ENCODE measurements around the gene AFAP1.
A peak's percentile ranks its signal among the peaks of the same experiment; 100 is the strongest.

AFAP1 gene

DNA sequence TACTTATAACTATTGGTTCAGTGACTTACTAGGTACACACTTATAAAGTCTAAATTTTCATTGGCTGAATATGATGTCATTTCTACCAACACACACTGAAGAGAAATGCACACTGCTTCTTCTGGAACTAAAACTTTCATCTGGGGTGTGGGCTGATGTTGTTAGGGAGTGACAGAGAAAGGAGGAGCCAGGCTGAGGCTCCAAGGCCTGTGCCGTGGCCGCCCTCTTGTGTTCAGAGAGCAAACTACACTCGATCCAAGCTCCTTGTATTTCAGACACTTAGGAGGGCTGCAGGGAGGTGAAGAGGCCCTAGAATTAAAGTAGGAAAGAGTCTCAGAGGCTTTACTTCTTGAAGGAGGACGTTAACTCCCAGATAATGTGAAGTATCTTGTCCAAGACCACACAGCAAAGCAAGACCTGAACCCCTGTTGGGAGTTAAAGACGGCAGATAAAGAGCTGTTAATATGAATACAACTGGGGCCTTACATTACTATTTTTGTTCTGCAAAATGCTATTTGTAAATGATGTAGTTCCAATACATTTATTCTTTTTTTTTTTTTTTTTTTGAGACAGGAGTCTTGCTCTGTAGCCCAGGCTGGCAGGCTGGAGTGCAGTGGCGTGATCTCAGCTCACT lies 137.5 kb downstream of the AFAP1 start:
- DNase-seq (ENCODE audit: low spot score), result peak; percentile 84

DNA sequence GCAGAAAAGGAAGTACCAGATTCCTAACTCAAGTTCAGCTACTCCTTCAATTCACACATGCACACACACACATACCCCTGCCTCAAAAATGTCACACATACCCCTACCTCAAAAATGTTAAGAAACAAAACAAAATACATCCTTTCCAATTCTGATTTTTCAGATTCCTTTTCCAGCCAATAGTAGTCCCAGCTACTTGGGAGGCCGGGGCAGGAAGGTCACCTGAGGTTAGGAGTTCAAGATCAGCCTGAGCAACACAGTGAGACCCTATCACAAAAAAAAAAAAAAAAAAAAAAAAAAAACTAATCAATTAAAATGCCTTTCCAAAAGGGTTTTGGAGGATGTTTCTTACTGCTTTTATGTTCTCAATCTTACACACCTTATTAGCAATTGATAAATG lies 138.0 kb downstream of the AFAP1 start:
- no peak for DNase-seq (ENCODE audit: low spot score)

- DNase-seq (ENCODE audit: low spot score), result no peak
Observed at GRCh38 chr4:7801001-7801400, 138.7 kb downstream of the AFAP1 start.

DNA sequence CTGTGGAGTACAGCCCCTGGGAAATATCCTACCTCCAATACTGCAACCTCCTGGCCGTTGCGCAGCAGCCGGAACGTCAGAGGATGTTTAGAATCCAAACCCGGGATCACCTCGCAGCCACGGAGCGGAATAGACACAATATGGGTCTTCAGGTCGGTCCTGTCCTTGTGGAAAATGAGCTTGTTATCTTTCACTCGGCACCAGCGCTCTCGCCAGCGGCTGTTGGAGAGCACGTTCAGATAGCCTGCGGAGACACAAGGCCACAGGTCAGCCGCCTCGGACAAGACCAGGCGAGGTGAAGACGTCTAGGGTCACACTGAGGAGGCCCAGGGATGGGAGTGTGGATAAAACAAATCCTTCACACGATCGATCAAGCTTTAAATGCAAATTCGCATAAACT lies 139.3 kb downstream of the AFAP1 start:
- no peak for DNase-seq (ENCODE audit: low spot score)

DNA sequence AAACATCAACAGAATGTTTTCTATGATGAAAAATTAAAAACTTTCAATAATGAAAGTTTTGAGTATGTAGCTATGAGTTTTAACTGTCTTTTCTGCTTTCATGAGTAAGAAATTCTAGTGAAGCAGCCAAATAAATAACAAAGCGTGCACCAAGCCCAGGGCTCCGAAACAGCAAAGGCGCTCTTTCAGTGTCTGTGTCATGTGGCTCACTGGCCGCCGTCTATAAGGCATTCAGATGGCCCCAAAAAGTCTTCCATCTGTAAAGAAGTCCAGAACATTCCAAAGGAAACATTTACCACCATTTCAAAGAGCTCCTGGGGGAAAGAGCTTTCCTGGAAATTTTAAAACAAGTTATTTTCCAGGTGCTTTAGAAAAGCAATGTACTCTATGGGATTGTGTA lies 139.9 kb downstream of the AFAP1 start:
- no peak for DNase-seq (ENCODE audit: low spot score)

DNA sequence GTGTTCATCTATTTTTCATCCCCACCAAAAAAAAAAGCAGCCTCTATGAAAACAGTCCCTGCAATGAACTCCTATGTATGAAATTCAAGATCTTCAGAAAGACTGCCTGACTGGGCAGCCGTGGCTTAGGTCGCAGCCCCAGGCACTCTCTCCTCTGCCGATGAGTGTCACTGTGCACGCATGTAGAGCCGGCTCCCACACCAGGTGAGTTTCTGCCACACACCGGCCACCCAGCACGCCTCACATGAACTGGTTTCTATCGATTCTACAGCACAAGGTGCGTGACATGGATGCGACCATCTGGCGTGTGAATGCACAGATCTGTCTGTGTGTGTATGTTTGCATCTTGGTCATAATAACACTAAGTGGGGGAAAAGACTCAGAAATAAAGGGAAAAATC lies 140.4 kb downstream of the AFAP1 start:
- no peak for DNase-seq (ENCODE audit: low spot score)

DNA sequence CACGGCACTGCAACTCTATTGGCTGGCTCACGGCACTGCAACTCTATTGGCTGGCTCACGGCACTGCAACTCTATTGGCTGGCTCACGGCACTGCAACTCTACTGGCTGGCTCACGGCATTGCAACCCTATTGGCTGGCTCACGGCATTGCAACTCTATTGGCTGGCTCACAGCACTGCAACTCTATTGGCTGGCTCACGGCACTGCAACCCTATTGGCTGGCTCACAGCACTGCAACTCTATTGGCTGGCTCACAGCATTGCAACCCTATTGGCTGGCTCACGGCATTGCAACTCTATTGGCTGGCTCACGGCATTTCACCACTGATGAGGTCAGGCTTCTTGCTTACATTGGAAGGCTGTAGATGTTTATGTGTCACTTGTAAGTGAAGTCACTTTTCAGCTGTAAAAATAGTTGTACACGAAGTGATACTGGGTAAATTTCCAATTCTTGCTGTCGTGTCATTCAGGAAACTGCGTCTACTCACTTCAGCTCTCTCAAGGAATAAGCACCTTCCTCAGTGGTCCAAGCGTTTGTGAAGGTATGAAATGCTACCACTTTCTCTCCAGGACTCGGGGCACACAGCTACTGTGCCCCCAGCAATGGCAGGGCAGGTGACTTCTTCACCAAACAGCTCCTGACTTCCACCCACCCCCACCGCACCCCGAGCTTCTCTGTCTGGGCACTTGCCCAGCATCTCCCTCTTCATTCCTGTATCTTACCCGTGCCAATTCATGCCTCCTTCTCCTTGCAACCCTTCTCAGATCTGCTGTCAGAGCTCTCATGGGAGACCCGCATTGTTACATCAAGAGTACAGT lies 141.3 kb downstream of the AFAP1 start:
- peak; percentile 62 for DNase-seq (ENCODE audit: low spot score)

DNA sequence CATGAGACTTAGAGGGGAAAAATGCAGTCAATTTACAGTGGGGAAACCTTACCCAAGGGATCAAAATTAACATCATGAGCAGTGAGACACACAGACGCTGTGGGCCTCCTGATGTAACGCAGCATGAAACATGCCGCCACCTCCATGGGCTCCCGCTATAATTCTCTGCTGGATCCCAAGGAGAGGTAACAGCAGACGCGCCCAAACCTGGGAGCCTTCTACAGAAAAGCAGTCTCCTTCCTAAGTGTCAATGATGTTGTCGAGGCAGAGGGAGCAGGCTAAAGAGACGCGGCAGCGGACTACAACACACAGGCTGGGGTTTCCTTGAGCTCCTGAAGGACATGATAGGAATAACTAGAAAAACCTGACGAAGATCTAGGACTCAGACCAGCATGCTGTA lies 142.3 kb downstream of the AFAP1 start:
- no peak for DNase-seq (ENCODE audit: low spot score)

DNA sequence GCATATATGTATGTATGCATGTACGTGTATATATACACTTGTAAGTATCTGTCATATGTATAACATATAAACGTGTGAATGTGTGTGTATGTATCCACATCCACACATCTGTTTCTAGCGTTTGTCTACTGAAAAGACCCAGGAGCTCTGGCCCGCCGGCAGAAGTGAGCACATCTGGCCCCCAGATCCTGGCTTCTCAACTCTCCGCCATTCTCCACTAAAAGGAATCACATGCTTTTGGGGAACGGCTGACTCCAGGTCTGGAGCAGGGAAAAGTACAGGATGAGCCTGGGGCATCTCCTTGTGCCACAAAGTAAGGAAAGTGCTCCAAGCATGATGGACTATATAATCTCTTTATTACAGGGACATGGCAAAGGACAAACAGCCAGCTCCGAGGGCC lies 143.7 kb downstream of the AFAP1 start:
- DNase-seq (ENCODE audit: low spot score), result no peak

DNA sequence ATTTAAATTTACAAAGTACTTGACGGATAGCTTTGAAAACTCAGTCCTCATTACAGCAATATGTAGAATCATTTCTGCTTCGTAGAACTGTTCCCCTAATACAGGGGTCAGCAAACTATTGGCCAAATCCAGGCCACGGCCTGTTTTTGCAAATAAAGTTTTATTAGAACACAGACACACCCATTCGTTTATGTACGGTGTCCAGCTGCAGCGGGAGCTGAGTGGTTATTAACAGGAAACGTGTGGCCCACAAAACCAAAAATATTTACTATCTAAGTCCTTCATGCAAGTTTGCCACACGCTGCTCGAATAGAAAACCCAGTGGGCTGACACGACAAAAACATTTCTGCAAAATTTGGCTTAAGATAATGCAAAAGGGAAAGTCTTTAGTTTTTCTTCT lies 146.5 kb downstream of the AFAP1 start:
- peak; percentile 18 for DNase-seq (ENCODE audit: low spot score)

DNA sequence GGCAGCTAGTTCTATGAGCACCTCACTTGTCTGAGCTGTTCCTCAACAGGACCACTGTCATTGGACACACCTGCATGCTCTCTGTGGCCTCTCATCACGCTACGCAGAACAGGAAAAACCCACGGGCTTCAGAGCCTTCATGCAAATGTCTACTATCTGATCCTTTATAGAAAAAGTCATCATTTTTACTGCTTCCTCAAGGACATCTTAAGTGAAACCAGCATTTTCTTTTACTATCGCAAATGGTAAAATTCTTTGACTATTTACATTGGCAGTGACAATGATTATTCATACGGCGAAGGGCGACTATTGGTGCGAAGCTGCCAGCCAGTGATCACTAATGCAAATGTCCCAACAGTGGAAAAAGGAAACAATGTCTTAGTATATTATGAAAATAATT lies 147.0 kb downstream of the AFAP1 start:
- DNase-seq (ENCODE audit: low spot score), result peak; percentile 43

GRCh38 chr4:7790999-7791398 lies 148.7 kb downstream of the AFAP1 start:
- no peak for DNase-seq (ENCODE audit: low spot score)

DNA sequence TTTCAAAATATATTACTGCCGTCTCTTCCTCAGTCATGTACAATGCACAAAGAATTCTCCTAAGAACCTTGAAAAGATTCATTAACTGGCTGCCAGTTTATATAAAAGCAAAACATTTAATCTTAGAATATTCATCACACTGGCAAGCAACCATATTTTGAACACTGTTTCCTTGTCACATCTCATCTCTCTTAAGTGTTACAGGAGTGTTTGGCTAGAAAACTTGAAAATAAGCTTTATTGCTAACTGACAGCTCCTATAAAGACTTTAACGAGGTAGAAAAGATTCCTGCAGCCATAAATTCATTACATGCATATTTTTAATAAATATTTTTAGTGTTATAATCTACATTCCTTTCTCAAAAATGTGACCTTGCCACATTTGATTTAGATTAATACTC lies 149.6 kb downstream of the AFAP1 start:
- DNase-seq (ENCODE audit: low spot score), result no peak

- no peak for DNase-seq (ENCODE audit: low spot score)
Observed at GRCh38 chr4:7788694-7789425, 150.8 kb downstream of the AFAP1 start.

DNA sequence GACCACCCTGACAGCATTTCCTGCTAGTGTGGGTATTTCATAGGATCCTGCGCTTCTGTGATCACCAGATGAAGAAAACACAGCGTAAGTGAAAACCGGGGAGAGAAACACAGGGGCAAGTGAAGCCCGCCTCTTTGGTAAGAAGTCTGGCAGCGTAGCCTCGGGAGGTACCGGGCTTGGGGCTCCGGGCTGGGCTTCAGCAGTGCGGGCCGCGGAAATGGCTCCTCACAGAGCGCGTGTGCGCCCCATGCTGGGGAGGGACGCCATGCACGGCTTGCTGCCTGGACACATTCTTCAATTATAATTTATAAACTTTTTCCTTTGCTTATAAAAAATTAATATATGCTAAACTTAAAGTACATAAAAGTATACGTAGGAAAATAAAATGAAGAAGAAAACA lies 151.5 kb downstream of the AFAP1 start:
- DNase-seq (ENCODE audit: low spot score), result no peak

DNA sequence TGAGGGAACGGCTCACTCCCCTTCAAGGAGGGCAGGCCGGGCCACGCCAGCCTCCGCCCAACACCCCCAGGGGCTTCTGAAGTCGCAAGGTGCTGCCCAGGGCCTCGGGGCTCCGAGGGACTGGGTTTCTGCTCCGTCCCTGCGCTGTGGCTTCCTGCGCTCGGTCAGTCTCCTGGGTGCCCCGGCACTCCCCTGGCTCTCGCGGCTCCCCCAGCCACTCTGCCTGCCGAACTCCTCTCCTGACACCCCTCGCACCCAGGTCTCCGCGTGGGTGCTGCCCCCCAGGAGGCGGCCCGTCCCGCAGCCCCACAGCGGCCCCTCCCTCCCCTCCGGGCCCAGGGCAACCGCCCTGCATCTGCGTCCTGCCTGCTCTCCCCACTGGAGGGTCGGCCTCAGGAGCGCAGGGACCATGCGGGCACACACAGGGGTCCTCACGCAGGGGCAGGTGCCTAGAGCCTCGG lies 151.9 kb downstream of the AFAP1 start:
- no peak for DNase-seq (ENCODE audit: low spot score)

GRCh38 chr4:7787067-7787466 lies 152.6 kb downstream of the AFAP1 start:
- DNase-seq (ENCODE audit: low spot score), result no peak

- DNase-seq (ENCODE audit: low spot score), result no peak
Observed at GRCh38 chr4:7786517-7786916, 153.1 kb downstream of the AFAP1 start.

DNA sequence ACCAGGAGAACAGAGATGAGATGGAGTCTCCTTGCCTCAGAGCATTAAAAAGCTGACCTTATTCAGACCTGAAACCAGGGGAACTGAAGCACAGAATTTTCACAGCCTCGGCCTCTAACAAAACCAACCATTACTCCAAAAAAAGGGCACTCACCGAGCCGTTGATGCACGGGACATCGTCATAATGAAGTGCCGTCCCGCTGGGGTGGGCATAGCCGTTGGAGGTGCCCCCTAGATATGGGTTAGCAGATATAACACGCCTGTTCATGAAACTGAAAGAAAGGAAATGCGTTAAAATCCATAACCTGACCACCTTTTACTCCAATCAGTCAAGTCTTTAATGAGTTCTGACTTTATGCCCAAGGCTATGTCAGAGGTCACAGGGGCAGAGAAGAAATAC lies 153.6 kb downstream of the AFAP1 start:
- no peak for DNase-seq (ENCODE audit: low spot score)

GRCh38 chr4:7785017-7785416 lies 154.6 kb downstream of the AFAP1 start:
- DNase-seq (ENCODE audit: low spot score), result no peak

- no peak for DNase-seq (ENCODE audit: low spot score)
Observed at GRCh38 chr4:7784131-7784870, 155.4 kb downstream of the AFAP1 start.

DNA sequence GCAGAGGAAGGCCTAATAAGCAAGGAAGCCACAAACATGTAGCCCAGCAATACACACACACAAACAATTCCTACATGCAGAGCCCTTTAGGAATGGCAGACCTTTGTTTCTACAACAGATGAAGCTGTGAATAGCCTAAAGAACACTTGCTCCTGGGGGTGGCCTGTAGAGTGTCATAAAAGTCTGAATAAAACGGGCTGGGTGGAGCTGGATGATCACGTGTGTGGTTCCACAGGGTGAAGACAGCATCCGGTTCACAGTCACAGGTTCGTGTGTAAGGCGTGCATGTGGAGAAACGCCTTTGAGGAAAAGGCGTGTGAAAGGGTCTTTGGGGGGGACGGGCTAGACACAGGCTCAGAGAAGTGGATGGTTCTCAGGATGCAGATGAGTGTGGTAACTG lies 156.1 kb downstream of the AFAP1 start:
- no peak for DNase-seq (ENCODE audit: low spot score)
